Glutamatergic neuron (in vitro differentiated cells): ENCODE results near the gene OR10H3. TPM values are rescaled to one million over a fixed set of nuclear protein-coding genes. Genes with fewer than 3 reads are reported as not detected.

Experiments used
- DNase-seq: peaks from one replicate; pipeline ENCODE4 v3.0.0; 2022
- H3K27ac Mint-ChIP-seq: one replicate; pipeline ENCODE4 v1.8.0; 2020; ENCODE audit warnings: mild to moderate bottlenecking, mixed read lengths, inconsistent platforms; ENCODE audit not compliant: unreplicated experiment
- H3K27me3 Mint-ChIP-seq: one replicate; pipeline ENCODE4 v1.8.0; 2020; ENCODE audit warnings: mild to moderate bottlenecking, moderate library complexity, mixed read lengths, inconsistent platforms; ENCODE audit not compliant: unreplicated experiment
- H3K36me3 Mint-ChIP-seq: one replicate; pipeline ENCODE4 v1.8.0; 2020; ENCODE audit warnings: mild to moderate bottlenecking, mixed read lengths, inconsistent platforms; ENCODE audit not compliant: unreplicated experiment
- H3K4me1 Mint-ChIP-seq: one replicate; pipeline ENCODE4 v1.8.0; 2020; ENCODE audit warnings: mild to moderate bottlenecking, low read depth, mixed read lengths, inconsistent platforms; ENCODE audit not compliant: unreplicated experiment
- H3K4me3 Mint-ChIP-seq: one replicate; pipeline ENCODE4 v1.8.0; 2020; ENCODE audit warnings: mild to moderate bottlenecking, mixed read lengths, inconsistent platforms; ENCODE audit not compliant: unreplicated experiment
- H3K9me3 Mint-ChIP-seq: one replicate; pipeline ENCODE4 v1.8.0; 2020; ENCODE audit warnings: mild to moderate bottlenecking, moderate library complexity, mixed read lengths, inconsistent platforms; ENCODE audit not compliant: unreplicated experiment
- total RNA-seq: library from RNA; stranded (reverse); fragmentation: NEBNext Ultra II Directional; extraction: Animal tissue kit (Norgen Biotek cat#: 25700); gene quantifications from one replicate; pipeline ENCODE4 v1.2.1, GENCODE V29; 2021; ENCODE audit not compliant: unreplicated experiment
- TF ChIP-seq, protein P1 (sequence below): fragments of 200-600 bp; sonication (generic); IDR thresholded peaks from one replicate; pipeline ENCODE4 v1.5.0; 2021; ENCODE audit not compliant: partially characterized antibody, unreplicated experiment

Gene OR10H3
- total RNA-seq, 1 donor from 2014 or later = not detected

DNA sequence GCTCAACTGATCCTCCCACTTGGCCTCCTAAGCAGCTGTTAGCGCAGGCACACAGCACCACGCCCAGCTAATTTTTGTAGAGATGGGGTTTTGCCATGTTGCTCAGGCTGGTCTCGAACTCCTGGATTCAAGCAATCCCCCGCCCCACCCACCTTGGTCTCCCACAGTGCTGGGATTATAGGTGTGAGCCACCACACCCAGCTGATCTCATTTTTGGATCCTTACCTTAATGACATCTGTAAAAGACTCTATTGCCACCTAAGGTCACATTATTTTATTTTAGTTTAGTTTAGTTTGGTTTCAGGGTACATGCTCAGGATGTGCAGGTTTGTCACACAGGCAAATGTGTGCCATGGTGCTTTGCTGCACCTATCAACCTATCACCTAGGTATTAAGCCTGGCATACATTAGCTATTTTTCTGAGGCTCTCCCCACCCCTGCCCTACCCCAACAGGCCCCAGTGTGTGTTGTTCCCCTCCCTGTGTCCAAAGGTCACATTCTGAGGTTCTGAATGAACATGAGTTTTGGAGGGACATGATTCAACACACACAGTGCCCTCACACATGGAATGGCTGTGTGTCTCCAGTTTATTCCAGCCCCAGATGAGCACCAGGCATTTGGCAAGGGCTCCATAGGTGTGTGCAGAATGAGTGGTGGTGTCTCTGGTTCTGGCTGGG lies 50.9 kb downstream of the OR10H3 start:
- Mint-ChIP-seq H3K4me3 (no peak overlapping the region), H3K36me3 (no peaks in the 10 kb centered on the region), H3K27me3 (peaks cover 2% of the 10 kb centered on the region), H3K9me3 (peaks cover 11% of the 10 kb centered on the region), H3K27ac (no peak overlapping the region), H3K4me1 (no peaks in the 10 kb centered on the region)
- TF ChIP-seq, protein P1, sequence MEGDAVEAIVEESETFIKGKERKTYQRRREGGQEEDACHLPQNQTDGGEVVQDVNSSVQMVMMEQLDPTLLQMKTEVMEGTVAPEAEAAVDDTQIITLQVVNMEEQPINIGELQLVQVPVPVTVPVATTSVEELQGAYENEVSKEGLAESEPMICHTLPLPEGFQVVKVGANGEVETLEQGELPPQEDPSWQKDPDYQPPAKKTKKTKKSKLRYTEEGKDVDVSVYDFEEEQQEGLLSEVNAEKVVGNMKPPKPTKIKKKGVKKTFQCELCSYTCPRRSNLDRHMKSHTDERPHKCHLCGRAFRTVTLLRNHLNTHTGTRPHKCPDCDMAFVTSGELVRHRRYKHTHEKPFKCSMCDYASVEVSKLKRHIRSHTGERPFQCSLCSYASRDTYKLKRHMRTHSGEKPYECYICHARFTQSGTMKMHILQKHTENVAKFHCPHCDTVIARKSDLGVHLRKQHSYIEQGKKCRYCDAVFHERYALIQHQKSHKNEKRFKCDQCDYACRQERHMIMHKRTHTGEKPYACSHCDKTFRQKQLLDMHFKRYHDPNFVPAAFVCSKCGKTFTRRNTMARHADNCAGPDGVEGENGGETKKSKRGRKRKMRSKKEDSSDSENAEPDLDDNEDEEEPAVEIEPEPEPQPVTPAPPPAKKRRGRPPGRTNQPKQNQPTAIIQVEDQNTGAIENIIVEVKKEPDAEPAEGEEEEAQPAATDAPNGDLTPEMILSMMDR = no peak
- DNase-seq = no peak

GRCh38 chr19:15790096-15790495 lies 52.3 kb downstream of the OR10H3 start:
- DNase-seq = no peak
- no peak overlapping the region for H3K27ac Mint-ChIP-seq

More at GRCh38 chr19:15790096-15790495, 52.3 kb downstream of the OR10H3 start:
- no peaks in the 10 kb centered on the region for H3K36me3 Mint-ChIP-seq
- H3K27me3 Mint-ChIP-seq = peaks cover 2% of the 10 kb centered on the region
- H3K4me3 Mint-ChIP-seq = no peak overlapping the region
- TF ChIP-seq, protein P1 = no peak
- H3K9me3 Mint-ChIP-seq = peaks cover 11% of the 10 kb centered on the region
- H3K4me1 Mint-ChIP-seq = no peaks in the 10 kb centered on the region

Other genes starting within 250 kb of the OR10H3 start
- not detected for gene CYP4F22, start 229.5 kb upstream of the OR10H3 start, total RNA-seq
- not detected for gene CYP4F8, start 122.8 kb upstream of the OR10H3 start, total RNA-seq
- gene CYP4F3, start 97.1 kb upstream of the OR10H3 start, total RNA-seq = not detected
- gene CYP4F12, start 64.9 kb upstream of the OR10H3 start, total RNA-seq = not detected
- gene OR10H2, start 10.0 kb upstream of the OR10H3 start, total RNA-seq = not detected
- gene OR10H5, start 49.7 kb downstream of the OR10H3 start, total RNA-seq = not detected
- not detected for gene OR10H1, start 77.7 kb downstream of the OR10H3 start, total RNA-seq
- gene CYP4F2, start 160.1 kb downstream of the OR10H3 start, total RNA-seq = not detected
- not detected for gene CYP4F11, start 196.5 kb downstream of the OR10H3 start, total RNA-seq
- gene OR10H4, start 211.0 kb downstream of the OR10H3 start, total RNA-seq = not detected